ENCODE data around the gene BCL2L1.

The BCL2L1 gene

GRCh38 chr20:31676609-31676989, 46.1 kb downstream of the BCL2L1 start:
- Histone ChIP-seq H3K27ac (peak overlapping the region; percentile 81 to 82), H3K4me3 (peak overlapping the region; percentile 18)
- no peak for TF ChIP-seq CTCF (IDR thresholded peaks at IDR 0.05)
- no peak for DNase-seq (ENCODE audit: low spot score)

- Histone ChIP-seq H3K4me3 (peak overlapping the region; percentile 41), H3K27ac (peak overlapping the region; percentile 81 to 82)
- no peak for DNase-seq (ENCODE audit: low spot score)
- TF ChIP-seq CTCF (IDR thresholded peaks at IDR 0.05): no peak
Observed at GRCh38 chr20:31675828-31676608, 46.6 kb downstream of the BCL2L1 start.

- H3K27ac ChIP-seq: peak overlapping the region; percentile 81 to 82
- peak overlapping the region; percentile 41 for H3K4me3 ChIP-seq
- peak; percentile 85 for DNase-seq (ENCODE audit: low spot score)
- TF ChIP-seq CTCF (IDR thresholded peaks at IDR 0.05): no peak
Observed at GRCh38 chr20:31674895-31675827, 47.5 kb downstream of the BCL2L1 start.

DNA sequence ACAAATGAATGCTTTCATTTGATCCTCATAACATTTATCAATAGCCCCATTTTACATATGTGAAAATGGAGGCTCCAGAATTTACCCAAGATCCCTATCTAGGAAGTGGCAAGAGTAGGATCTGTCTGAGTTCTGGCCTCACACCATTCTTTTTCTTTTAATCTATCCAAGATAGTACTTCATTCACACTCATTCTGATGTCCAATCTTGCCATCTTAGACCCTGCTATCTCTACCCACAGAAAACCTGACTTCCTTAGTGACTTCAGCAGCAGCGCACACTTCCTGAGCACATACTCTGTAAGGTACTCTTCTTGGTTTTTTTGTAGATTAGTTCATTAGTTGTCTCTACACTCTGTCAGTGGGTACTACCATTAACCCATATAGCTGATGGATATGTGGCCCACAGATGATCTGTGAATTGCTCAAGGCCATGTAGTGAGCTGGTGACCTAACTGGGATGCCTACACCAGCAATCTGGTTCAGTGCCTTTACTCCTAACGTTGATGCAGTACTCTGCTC, 48.7 kb downstream of the BCL2L1 start:
- DNase-seq (ENCODE audit: low spot score): no peak
- Histone ChIP-seq H3K27ac (peak overlapping the region; percentile 82 to 98), H3K4me3 (no peak overlapping the region)
- TF ChIP-seq CTCF (IDR thresholded peaks at IDR 0.05): no peak

DNA sequence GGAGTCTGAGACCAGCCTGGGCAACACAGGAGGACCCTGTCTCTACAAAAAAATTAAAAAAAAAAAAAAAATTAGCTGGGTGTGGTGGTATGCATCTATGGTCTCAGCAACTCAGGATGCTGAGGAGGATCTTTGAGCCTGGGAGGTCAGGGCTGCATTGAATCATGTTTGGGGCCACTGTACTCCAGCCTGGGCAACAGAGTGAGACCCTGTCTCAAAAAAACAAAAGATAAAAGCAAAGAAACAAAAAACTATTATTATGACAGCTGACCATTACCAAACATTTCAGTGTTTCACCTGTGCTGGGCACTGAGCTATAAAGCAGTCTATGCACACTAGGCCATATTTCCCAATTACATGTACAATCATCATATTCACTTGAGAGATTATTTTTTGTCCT, 49.2 kb downstream of the BCL2L1 start:
- peak overlapping the region; percentile 82 to 98 for H3K27ac ChIP-seq

DNA sequence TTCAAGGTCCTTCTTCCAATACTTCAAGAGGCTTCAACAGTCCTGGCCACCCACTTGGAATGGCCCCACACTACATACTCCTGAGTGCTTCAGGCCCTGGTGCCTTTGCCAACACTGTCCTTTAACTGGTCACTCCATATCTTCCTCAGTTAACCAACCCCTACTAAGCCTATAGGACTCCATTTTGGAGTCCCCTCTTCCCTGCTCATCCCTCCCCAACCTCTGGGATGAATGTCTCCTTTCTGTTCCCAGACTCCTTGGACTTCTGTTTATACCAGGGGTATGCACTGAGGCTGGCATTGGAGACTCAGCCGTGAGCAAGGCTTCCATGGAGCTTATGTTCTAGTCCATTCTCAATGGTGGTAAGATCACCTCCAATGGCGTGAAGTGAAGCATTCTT, 51.3 kb downstream of the BCL2L1 start:
- no peak for TF ChIP-seq CTCF (IDR thresholded peaks at IDR 0.05)
- Histone ChIP-seq H3K27ac (peak overlapping the region; percentile 94 to 98), H3K4me3 (no peak overlapping the region)
- DNase-seq (ENCODE audit: low spot score): no peak

More for the DNA sequence above, 49.2 kb downstream of the BCL2L1 start:
- no peak overlapping the region for H3K4me3 ChIP-seq
- DNase-seq (ENCODE audit: low spot score): no peak
- no peak for TF ChIP-seq CTCF (IDR thresholded peaks at IDR 0.05)
